ENCODE results near the gene ELP4.

ELP4 gene

GRCh38 chr11:31725176-31725575, 215.6 kb downstream of the ELP4 start (continued):
- TF ChIP-seq ZNF174 (tag by site-specific recombination; IDR thresholded peaks at IDR 0.05), result no peak
- TF ChIP-seq ZNF660 (tag by site-specific recombination; IDR thresholded peaks at IDR 0.05), result no peak
- no peak for TF ChIP-seq ZBTB49 (tag by site-specific recombination; IDR thresholded peaks at IDR 0.05; ENCODE audit: low read depth)
- no peak for TF ChIP-seq INSM2 (tag by site-specific recombination; IDR thresholded peaks at IDR 0.05)
- no peak for TF ChIP-seq ZNF37A (tag by site-specific recombination; IDR thresholded peaks at IDR 0.05)
- TF ChIP-seq ZNF366 (tag by site-specific recombination; conservative IDR thresholded peaks at IDR 0.05), result no peak
- no peak for TF ChIP-seq ZNF558 (tag by site-specific recombination; IDR thresholded peaks at IDR 0.05)

- POLR2A ChIA-PET, result no interaction called here
- CTCF ChIA-PET, result interaction anchor here (0.7 to 1.1 kb wide), 2 partner anchors 487 to 613 kb away, joined by 3 read pairs; no protein-coding TSS in a partner anchor
These were observed 218.9 kb downstream of the ELP4 start for GRCh38 chr11:31728432-31728831.

GRCh38 chr11:31740131-31740530, 230.6 kb downstream of the ELP4 start:
- CTCF ChIA-PET, result no interaction called here
- H3K4me1 ChIP-seq (ENCODE audit: control insufficient read depth, insufficient read depth, low read length), result no peaks in the 10 kb centered on the region
- POLR2A ChIA-PET, result no interaction called here
- TF ChIP-seq BCL6B (tag by site-specific recombination; IDR thresholded peaks at IDR 0.05) (no peak), ZNF16 (tag by site-specific recombination; IDR thresholded peaks at IDR 0.05; ENCODE audit: low read depth) (no peak), ZNF560 (tag by site-specific recombination; IDR thresholded peaks at IDR 0.05; ENCODE audit: borderline replicate concordance) (no peak), ZNF514 (tag by site-specific recombination; IDR thresholded peaks at IDR 0.05) (no peak), ZBTB49 (tag by site-specific recombination; IDR thresholded peaks at IDR 0.05; ENCODE audit: low read depth) (no peak), ATF2 (tag by site-specific recombination; IDR thresholded peaks at IDR 0.05; ENCODE audit: low read depth) (no peak), ELK4 (IDR thresholded peaks at IDR 0.05; ENCODE audit: borderline replicate concordance, low read depth, low read length) (no peak), ZNF785 (tag by site-specific recombination; IDR thresholded peaks at IDR 0.05) (no peak), ZNF621 (tag by site-specific recombination; IDR thresholded peaks at IDR 0.05) (no peak)

More at GRCh38 chr11:31728432-31728831, 218.9 kb downstream of the ELP4 start:
- H3K4me3 ChIP-seq (ENCODE audit: low read depth, low read length), result no peak overlapping the region
- no peaks in the 10 kb centered on the region for H3K36me3 ChIP-seq (ENCODE audit: control insufficient read depth in 2 of 2, insufficient read depth in 1 of 2, low read length in 2 of 2)
- no peaks in the 10 kb centered on the region for H3K9me3 ChIP-seq (ENCODE audit: control insufficient read depth, insufficient read depth, low read depth, low read length)
- H3K4me1 ChIP-seq (ENCODE audit: control insufficient read depth, insufficient read depth, low read length), result no peaks in the 10 kb centered on the region
- no peak for TF ChIP-seq ZNF248 (tag by site-specific recombination; IDR thresholded peaks at IDR 0.05)
- TF ChIP-seq MZF1 (tag by site-specific recombination; IDR thresholded peaks at IDR 0.05; ENCODE audit: borderline replicate concordance), result no peak
- TF ChIP-seq FEZF1 (tag by site-specific recombination; IDR thresholded peaks at IDR 0.05), result no peak
- TF ChIP-seq ZNF837 (tag by site-specific recombination; IDR thresholded peaks at IDR 0.05), result no peak
- TF ChIP-seq ZNF629 (tag by site-specific recombination; IDR thresholded peaks at IDR 0.05), result no peak
- no peak for TF ChIP-seq ZSCAN30 (tag by site-specific recombination; IDR thresholded peaks at IDR 0.05)
- TF ChIP-seq ZNF169 (tag by site-specific recombination; IDR thresholded peaks at IDR 0.05), result no peak
- no peak for TF ChIP-seq ZNF221 (tag by site-specific recombination; IDR thresholded peaks at IDR 0.05; ENCODE audit: borderline replicate concordance)
- TF ChIP-seq ZBTB6 (tag by site-specific recombination; IDR thresholded peaks at IDR 0.05), result no peak
- TF ChIP-seq ZNF184 (tag by site-specific recombination; IDR thresholded peaks at IDR 0.05), result no peak
- no peak for TF ChIP-seq ZNF211 (tag by site-specific recombination; IDR thresholded peaks at IDR 0.05; ENCODE audit: low read depth)
- no peak for TF ChIP-seq ZNF792 (tag by site-specific recombination; IDR thresholded peaks at IDR 0.05)
- no peak for TF ChIP-seq ZBTB17 (tag by site-specific recombination; IDR thresholded peaks at IDR 0.05)
- no peak for TF ChIP-seq ZNF16 (tag by site-specific recombination; IDR thresholded peaks at IDR 0.05; ENCODE audit: low read depth)
- TF ChIP-seq SCRT2 (tag by site-specific recombination; IDR thresholded peaks at IDR 0.05), result no peak
- no peak overlapping the region for H3K27ac ChIP-seq (ENCODE audit: extremely low read depth, low read depth, low read length)

More at GRCh38 chr11:31740131-31740530, 230.6 kb downstream of the ELP4 start:
- H3K9me3 ChIP-seq (ENCODE audit: control insufficient read depth, insufficient read depth, low read depth, low read length), result no peaks in the 10 kb centered on the region
- H3K36me3 ChIP-seq (ENCODE audit: control insufficient read depth in 2 of 2, insufficient read depth in 1 of 2, low read length in 2 of 2), result no peaks in the 10 kb centered on the region
- H3K4me3 ChIP-seq (ENCODE audit: low read depth, low read length), result no peak overlapping the region
- no peak overlapping the region for H3K27ac ChIP-seq (ENCODE audit: extremely low read depth, low read depth, low read length)

Measured in HEK293 (cell line).